ENCODE data around the gene SLC25A27.
A peak's percentile ranks its signal among the peaks of the same experiment; 100 is the strongest.

Gene SLC25A27

GRCh38 chr6:46652603-46653438 is at the start of gene SLC25A27, which contains the start of gene CYP39A1:
Gene SLC25A27 (plus strand): TSS chr6:46652975. CDS start chr6:46653193, 218 bp downstream.
Gene CYP39A1 (minus strand): TSS chr6:46652818. CDS start chr6:46652582, 236 bp downstream.
- in situ Hi-C loops (cut with HindIII; ENCODE audit: low pct_unique_long_range_greater_than_20kb, low sequenced_read_pairs) = no loop called here
- DNase-seq (ENCODE audit: low read depth in 1 of 2, low spot score in 1 of 2) = peak; percentile 88 to 95
- no peak for TF ChIP-seq JUND (IDR thresholded peaks at IDR 0.05; ENCODE audit: low read depth)

GRCh38 chr6:46605091-46605797 is 47.5 kb upstream of the SLC25A27 start:
- DNase-seq (ENCODE audit: low read depth in 1 of 2, low spot score in 1 of 2) = no peak
- TF ChIP-seq JUND (IDR thresholded peaks at IDR 0.05; ENCODE audit: low read depth) = no peak

GRCh38 chr6:46606338-46606737 is 46.4 kb upstream of the SLC25A27 start:
- no peak for TF ChIP-seq JUND (IDR thresholded peaks at IDR 0.05; ENCODE audit: low read depth)
- no peak for DNase-seq (ENCODE audit: low read depth in 1 of 2, low spot score in 1 of 2)
- in situ Hi-C loops (cut with HindIII; ENCODE audit: low pct_unique_long_range_greater_than_20kb, low sequenced_read_pairs) = no loop called here

More at GRCh38 chr6:46605091-46605797, 47.5 kb upstream of the SLC25A27 start:
- in situ Hi-C loops (cut with HindIII; ENCODE audit: low pct_unique_long_range_greater_than_20kb, low sequenced_read_pairs) = no loop called here

- DNase-seq (ENCODE audit: low read depth in 1 of 2, low spot score in 1 of 2) = no peak
- no peak for TF ChIP-seq JUND (IDR thresholded peaks at IDR 0.05; ENCODE audit: low read depth)
- in situ Hi-C loops (cut with HindIII; ENCODE audit: low pct_unique_long_range_greater_than_20kb, low sequenced_read_pairs) = no loop called here
These were observed 41.8 kb upstream of the SLC25A27 start for GRCh38 chr6:46610862-46611553.

GRCh38 chr6:46612645-46613044 is 40.1 kb upstream of the SLC25A27 start:
- in situ Hi-C loops (cut with HindIII; ENCODE audit: low pct_unique_long_range_greater_than_20kb, low sequenced_read_pairs) = no loop called here
- no peak for DNase-seq (ENCODE audit: low read depth in 1 of 2, low spot score in 1 of 2)
- TF ChIP-seq JUND (IDR thresholded peaks at IDR 0.05; ENCODE audit: low read depth) = no peak

GRCh38 chr6:46618726-46619125 is 34.0 kb upstream of the SLC25A27 start:
- TF ChIP-seq JUND (IDR thresholded peaks at IDR 0.05; ENCODE audit: low read depth) = no peak
- in situ Hi-C loops (cut with HindIII; ENCODE audit: low pct_unique_long_range_greater_than_20kb, low sequenced_read_pairs) = no loop called here

GRCh38 chr6:46626228-46626909 is 26.4 kb upstream of the SLC25A27 start:
- in situ Hi-C loops (cut with HindIII; ENCODE audit: low pct_unique_long_range_greater_than_20kb, low sequenced_read_pairs) = no loop called here
- DNase-seq (ENCODE audit: low read depth in 1 of 2, low spot score in 1 of 2) = peak in 1 of 2 experiments; percentile 59

More at GRCh38 chr6:46618726-46619125, 34.0 kb upstream of the SLC25A27 start:
- DNase-seq (ENCODE audit: low read depth in 1 of 2, low spot score in 1 of 2) = no peak

GRCh38 chr6:46626976-46627375 is 25.8 kb upstream of the SLC25A27 start:
- TF ChIP-seq JUND (IDR thresholded peaks at IDR 0.05; ENCODE audit: low read depth) = no peak
- in situ Hi-C loops (cut with HindIII; ENCODE audit: low pct_unique_long_range_greater_than_20kb, low sequenced_read_pairs) = no loop called here
- DNase-seq (ENCODE audit: low read depth in 1 of 2, low spot score in 1 of 2) = no peak

More at GRCh38 chr6:46626228-46626909, 26.4 kb upstream of the SLC25A27 start:
- TF ChIP-seq JUND (IDR thresholded peaks at IDR 0.05; ENCODE audit: low read depth) = no peak

GRCh38 chr6:46628498-46628897 is 24.3 kb upstream of the SLC25A27 start:
- DNase-seq (ENCODE audit: low read depth in 1 of 2, low spot score in 1 of 2) = no peak
- in situ Hi-C loops (cut with HindIII; ENCODE audit: low pct_unique_long_range_greater_than_20kb, low sequenced_read_pairs) = no loop called here
- TF ChIP-seq JUND (IDR thresholded peaks at IDR 0.05; ENCODE audit: low read depth) = no peak

- in situ Hi-C loops (cut with HindIII; ENCODE audit: low pct_unique_long_range_greater_than_20kb, low sequenced_read_pairs) = no loop called here
- no peak for TF ChIP-seq JUND (IDR thresholded peaks at IDR 0.05; ENCODE audit: low read depth)
- DNase-seq (ENCODE audit: low read depth in 1 of 2, low spot score in 1 of 2) = no peak
These were observed 23.8 kb upstream of the SLC25A27 start for GRCh38 chr6:46628976-46629375.

GRCh38 chr6:46629691-46630090 is 23.1 kb upstream of the SLC25A27 start:
- DNase-seq (ENCODE audit: low read depth in 1 of 2, low spot score in 1 of 2) = no peak
- in situ Hi-C loops (cut with HindIII; ENCODE audit: low pct_unique_long_range_greater_than_20kb, low sequenced_read_pairs) = no loop called here
- no peak for TF ChIP-seq JUND (IDR thresholded peaks at IDR 0.05; ENCODE audit: low read depth)

GRCh38 chr6:46632053-46632452 is 20.7 kb upstream of the SLC25A27 start:
- in situ Hi-C loops (cut with HindIII; ENCODE audit: low pct_unique_long_range_greater_than_20kb, low sequenced_read_pairs) = no loop called here
- no peak for TF ChIP-seq JUND (IDR thresholded peaks at IDR 0.05; ENCODE audit: low read depth)
- DNase-seq (ENCODE audit: low read depth in 1 of 2, low spot score in 1 of 2) = no peak
